ENCODE results near the gene NSDHL.

DNA sequence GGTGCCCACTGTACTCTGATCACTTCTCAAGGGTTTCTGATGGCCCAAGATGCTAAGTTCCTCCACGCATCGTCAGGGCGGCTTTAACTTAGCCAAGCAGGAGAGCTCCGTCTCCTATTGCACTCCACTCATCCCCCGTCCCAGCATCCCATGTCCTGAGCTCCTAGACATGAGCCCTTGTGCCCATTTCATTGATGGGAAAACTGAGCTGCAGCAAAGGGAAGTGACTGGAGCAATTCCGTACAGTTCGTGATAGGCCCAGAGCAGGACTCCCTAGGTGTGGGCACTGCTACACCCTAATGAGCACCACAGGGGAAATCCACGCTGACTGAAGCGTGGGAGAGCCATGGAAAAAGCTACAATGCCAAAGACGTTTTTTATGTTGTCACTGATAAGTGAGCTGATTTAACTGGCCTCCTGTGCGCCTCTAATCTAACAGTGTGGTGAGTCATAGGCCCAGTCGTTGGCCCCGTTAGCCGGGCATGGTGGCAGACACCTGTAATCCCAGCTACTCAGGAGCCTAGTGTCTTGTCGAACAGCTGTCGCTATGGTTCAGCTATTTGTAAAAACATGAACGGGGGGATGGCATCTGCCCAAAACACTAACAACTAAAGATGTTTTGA lies 14.9 kb downstream of the NSDHL start:
- TF ChIP-seq CTCF (conservative IDR thresholded peaks at IDR 0.05 in 1 of 2, IDR thresholded peaks at IDR 0.05 in 1 of 2; ENCODE audit: extremely low read depth in 1 of 2, insufficient read depth in 1 of 2, low read depth in 1 of 2, low read length in 2 of 2) (no peak), EZH2 (IDR thresholded peaks at IDR 0.05; ENCODE audit: borderline replicate concordance, low read length) (no peak)
